ENCODE results near the gene ARCN1. TPM values are rescaled to one million over a fixed set of nuclear protein-coding genes. Genes with fewer than 3 reads are reported as not detected.

ARCN1 gene
- total and polyA plus RNA-seq, 2 of the 4 experiments (the other 2 are of a cell fraction): 148 to 212 TPM

GRCh38 chr11:118606157-118606843, 34.1 kb downstream of the ARCN1 start:
- POLR2A ChIA-PET (ENCODE audit: unreplicated experiment): interaction anchor here (3.6 kb wide), 1 partner anchor 13 kb away, joined by 36 read pairs; no protein-coding TSS in a partner anchor
- H3K14ac ChIP-seq (replicated peaks; ENCODE audit: low read depth, low read length): peak overlapping the region; percentile 78
- in situ Hi-C loops (cut with MboI; ENCODE audit: low sequenced_read_pairs): no loop called here

More at GRCh38 chr11:118606157-118606843, 34.1 kb downstream of the ARCN1 start:
- Histone ChIP-seq H3K27ac (ENCODE audit: insufficient read depth, low read length) (peak overlapping the region; percentile 57), H3K4me2 (ENCODE audit: low read depth, low read length) (no peak overlapping the region; the same call in 1 of the 2 replicates), H2BK120ac (ENCODE audit: low read depth, low read length) (peak overlapping the region; percentile 54), H3K9me3 (ENCODE audit: control insufficient read depth, insufficient read depth, low read length) (no peaks in the 10 kb centered on the region), H3K79me1 (ENCODE audit: low read depth in 1 of 2, low read length in 2 of 2) (peaks cover 11 to 45% of the 10 kb centered on the region in 2 experiments; a peak in 3 of 4 replicates), H4K5ac (ENCODE audit: low read depth, low read length) (peak overlapping the region; percentile 14; the same call in 1 of the 2 replicates), H3K56ac (ENCODE audit: extremely low read depth, insufficient read depth, low read length) (no peak overlapping the region), H2BK5ac (ENCODE audit: low read depth, low read length, poor library complexity, severe bottlenecking) (peak overlapping the region; percentile 61), H3K4me1 (ENCODE audit: control insufficient read depth, insufficient read depth, low read length) (peaks cover 35% of the 10 kb centered on the region), H2BK20ac (ENCODE audit: low read depth, low read length) (peak overlapping the region; percentile 28; the same call in 1 of the 2 replicates), H3K36me3 (ENCODE audit: control insufficient read depth, insufficient read depth, low read length) (peaks cover 15% of the 10 kb centered on the region), H2BK15ac (ENCODE audit: low read depth, low read length) (peak overlapping the region; percentile 72; the same call in 1 of the 3 replicates), H3K9me1 (ENCODE audit: insufficient read depth, low read length) (peaks cover 25% of the 10 kb centered on the region), H3K4me3 (ENCODE audit: insufficient read depth, low read depth, low read length) (no peak overlapping the region), H2AFZ (replicated peaks; ENCODE audit: low read length, poor library complexity) (peak overlapping the region; percentile 44), H2AK9ac (replicated peaks; ENCODE audit: low read depth, low read length, poor library complexity) (peak overlapping the region; percentile 33), H3K18ac (ENCODE audit: low read depth, low read length) (peak overlapping the region; percentile 11; the same call in 1 of the 2 replicates), H4K8ac (ENCODE audit: low read depth in 2 of 2, low read length in 2 of 2) (peak overlapping the region in 1 of 2 experiments; percentile 16; a peak in 1 of 4 replicates), H3K23ac (ENCODE audit: low read depth, low read length) (peak overlapping the region; percentile 3), H3K27me3 (ENCODE audit: control insufficient read depth, insufficient read depth, low read length) (no peaks in the 10 kb centered on the region), H2AK5ac (ENCODE audit: low read depth, low read length) (peak overlapping the region; percentile 86), H3K9ac (ENCODE audit: low read depth, low read length) (no peak overlapping the region), H4K20me1 (ENCODE audit: insufficient read depth, low read length) (peaks cover 12% of the 10 kb centered on the region), H3K4ac (ENCODE audit: low read depth, low read length) (peak overlapping the region; percentile 72), H4K91ac (ENCODE audit: insufficient read depth, low read depth, low read length) (peak overlapping the region; percentile 73; the same call in 1 of the 2 replicates)
- intact Hi-C loops (cut with micrococcal nuclease) (loop anchor here (5.0 kb wide), 1 partner anchor 51 kb away; no protein-coding TSS in a partner anchor), dilution Hi-C loops (cut with HindIII; ENCODE audit: low sequenced_read_pairs, unreplicated experiment) (no loop called here)
- ATAC-seq (ENCODE audit: low read depth) (no peak), DNase-seq (no peak)
- BruUV-seq (replicated peaks): no TSS peak
- CTCF ChIA-PET: no interaction called here
- WGBS, 2 experiments (ENCODE audit: extremely low coverage in 2 of 2, insufficient read length in 1 of 2): 43% methylated on average over 1 of the region's 7 CpGs; no CpG with 5 or more reads in 1 of the 2 experiments
- no peak for TF ChIP-seq CEBPB (IDR thresholded peaks at IDR 0.05; ENCODE audit: low read depth, low read length)
- TF ChIP-seq MXI1 (IDR thresholded peaks at IDR 0.05; ENCODE audit: borderline replicate concordance, low read depth, low read length): no peak
- TF ChIP-seq RFX5 (IDR thresholded peaks at IDR 0.05; ENCODE audit: low read depth, low read length): no peak
- no peak for TF ChIP-seq RCOR1 (IDR thresholded peaks at IDR 0.05; ENCODE audit: insufficient replicate concordance, low read length)
- no peak for TF ChIP-seq MAZ (IDR thresholded peaks at IDR 0.05; ENCODE audit: borderline replicate concordance, low read depth, low read length)
- no peak for TF ChIP-seq BHLHE40 (IDR thresholded peaks at IDR 0.05; ENCODE audit: low read depth, low read length)

All from IMR-90 (cell line).